22Rv1 (cell line): ENCODE data around the gene GRM1.

Experiments
- CTCF ChIP-seq: fragments of 450-650 bp; IDR thresholded peaks from 2 replicates; pipeline ENCODE4 v1.5.1; 2017; ENCODE audit warnings: mild to moderate bottlenecking
- ZFX ChIP-seq: fragments of 450-650 bp; IDR thresholded peaks from 2 replicates; pipeline ENCODE4 v1.6.1; 2017; ENCODE audit warnings: antibody characterized with exemption, borderline replicate concordance

- TF ChIP-seq CTCF (no peak), ZFX (no peak)
These were observed 2.0 kb upstream of the GRM1 start for GRCh38 chr6:146026873-146027272.
